SU-DHL-6 (cell line): ENCODE data around the gene SPATS1.
"Not testable (repeated sequence)": the region's sequence is repeated elsewhere in the genome, so short reads cannot be mapped to it uniquely, and the experiment has no call there.

Experiments
- CTCF ChIP-seq: fragments of 200-600 bp; sonication (generic); IDR thresholded peaks from one replicate; pipeline ENCODE4 v1.5.1; 2017; ENCODE audit warnings: antibody characterized with exemption, mild to moderate bottlenecking, low read length, moderate library complexity; ENCODE audit not compliant: insufficient read depth, poor library complexity, severe bottlenecking
- EZH2phosphoT487 ChIP-seq: fragments of 200-600 bp; sonication (generic), shearing (Covaris generic); conservative IDR thresholded peaks from 2 replicates; pipeline ENCODE4 v1.6.1; 2018; ENCODE audit warnings: mild to moderate bottlenecking, antibody characterized with exemption, low read length, moderate library complexity, mixed read lengths

GRCh38 chr6:44346818-44347217 is 4.4 kb downstream of the SPATS1 start:
- TF ChIP-seq CTCF, EZH2phosphoT487: not testable (repeated sequence)
